GM19452 (cell line): ENCODE measurements around the gene EPB41L4A.

Experiments used
- ATAC-seq: cut with Tn5 transposase; IDR thresholded peaks from one replicate; pipeline ENCODE4 v1.9.1; 2021; ENCODE audit not compliant: unreplicated experiment

The EPB41L4A gene

GRCh38 chr5:112122353-112122752 is 296.7 kb downstream of the EPB41L4A start:
- no peak for ATAC-seq

DNA sequence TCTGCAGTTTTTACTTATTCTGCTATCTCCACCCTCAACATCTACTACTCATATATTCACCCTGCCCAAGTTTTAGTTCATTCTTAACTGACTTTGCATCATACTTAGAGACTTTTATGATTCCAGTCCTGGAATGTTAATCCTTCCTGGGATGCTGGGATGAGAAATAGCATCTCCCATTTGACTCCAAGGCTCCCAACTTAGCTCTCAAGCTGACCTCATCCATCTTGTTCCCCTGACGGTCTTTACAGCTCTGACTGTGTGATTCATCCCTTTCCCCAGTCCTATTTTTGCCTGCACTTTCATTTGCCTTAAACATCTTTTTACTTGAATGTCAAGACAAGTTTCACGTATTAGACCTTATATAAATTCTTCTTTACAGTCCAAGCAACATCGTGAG is 297.8 kb downstream of the EPB41L4A start:
- no peak for ATAC-seq

DNA sequence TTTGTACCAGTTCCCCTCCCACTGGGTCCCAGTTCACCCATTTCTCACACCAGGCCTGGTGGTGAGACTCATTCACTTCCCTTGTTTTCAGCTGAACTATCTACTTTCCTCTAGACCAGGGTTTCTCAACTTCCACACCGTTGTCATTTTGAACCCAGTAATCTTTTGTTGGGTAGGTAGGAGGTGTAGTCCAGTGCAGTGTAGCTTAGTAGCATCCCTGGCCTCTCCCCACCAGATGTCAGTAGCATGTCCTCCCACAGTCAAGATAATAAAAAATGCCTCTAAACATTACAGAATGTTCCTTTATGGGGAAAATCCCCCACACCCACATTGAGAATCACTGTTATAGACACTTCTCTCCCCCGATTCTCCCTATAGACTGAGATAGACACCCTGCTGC is 299.1 kb downstream of the EPB41L4A start:
- ATAC-seq: no peak

GRCh38 chr5:112119508-112119907 is 299.6 kb downstream of the EPB41L4A start:
- ATAC-seq: no peak

GRCh38 chr5:112117551-112117950 is 301.5 kb downstream of the EPB41L4A start:
- no peak for ATAC-seq

- peak; percentile 64 for ATAC-seq
Measured at GRCh38 chr5:112116371-112116770, 302.7 kb downstream of the EPB41L4A start.

DNA sequence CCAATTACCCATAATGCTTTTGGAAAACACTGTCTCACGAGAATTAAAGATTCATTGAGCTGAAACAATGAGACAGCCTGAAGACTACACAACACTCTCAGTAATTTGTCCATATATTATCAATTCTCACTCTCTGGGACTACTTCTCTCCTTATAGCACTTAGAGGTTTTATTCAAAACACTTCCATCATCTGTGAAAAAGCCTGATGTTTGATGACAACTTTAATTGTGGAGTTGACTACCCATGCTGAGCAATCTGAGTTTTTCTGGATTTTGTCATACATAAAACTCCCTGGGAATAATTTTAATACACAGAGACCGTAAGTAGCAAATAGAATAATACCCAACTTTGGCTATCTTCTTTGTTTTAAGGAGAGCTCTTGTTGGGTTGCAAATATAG is 305.5 kb downstream of the EPB41L4A start:
- ATAC-seq: no peak
